ENCODE measurements around the gene SLC29A3.

The SLC29A3 gene

GRCh38 chr10:71294091-71294561 lies 24.9 kb upstream of the SLC29A3 start:
- H4K91ac ChIP-seq (ENCODE audit: low read depth, low read length, poor library complexity), result no peak overlapping the region
- H3K9me3 ChIP-seq (replicated peaks in 1 of 2; ENCODE audit: control insufficient read depth in 2 of 2, insufficient read depth in 1 of 2, low read depth in 1 of 2, low read length in 2 of 2), result no peaks in the 10 kb centered on the region
- H2AK5ac ChIP-seq (ENCODE audit: low read depth, low read length), result no peak overlapping the region
- H3K79me1 ChIP-seq (ENCODE audit: low read depth, low read length), result no peaks in the 10 kb centered on the region
- H3K36me3 ChIP-seq (replicated peaks in 1 of 2; ENCODE audit: control insufficient read depth in 2 of 2, insufficient read depth in 2 of 2, low read length in 2 of 2), result no peaks in the 10 kb centered on the region
- H3K4me1 ChIP-seq (ENCODE audit: control insufficient read depth in 2 of 2, insufficient read depth in 1 of 2, low read depth in 1 of 2, low read length in 2 of 2), result no peaks in the 10 kb centered on the region
- no peak overlapping the region for H3K4ac ChIP-seq (ENCODE audit: low read length)
- H3K4me3 ChIP-seq (ENCODE audit: low read length in 2 of 2), result no peak overlapping the region
- WGBS, 2 donors (ENCODE audit: extremely low coverage in 2 of 2, insufficient read length in 2 of 2, insufficient replicate concordance in 1 of 2), result no CpG with 5 or more reads among the region's 6 CpGs
- H3K27me3 ChIP-seq (ENCODE audit: control insufficient read depth in 3 of 3, insufficient read depth in 3 of 3, low read depth in 1 of 3, low read length in 3 of 3), result peaks cover 0 to 14% (median 0%) of the 10 kb centered on the region in 3 experiments
- no peak overlapping the region for H2BK120ac ChIP-seq (ENCODE audit: low read depth, low read length)
- no peak overlapping the region for H2BK5ac ChIP-seq (ENCODE audit: low read length)
- peak overlapping the region; percentile 47 for H3K23ac ChIP-seq (ENCODE audit: low read depth, low read length, poor library complexity)
- peak overlapping the region; percentile 21 for H3K18ac ChIP-seq (ENCODE audit: low read length)
- no peak overlapping the region for H3K9ac ChIP-seq (ENCODE audit: low read depth, low read length, poor library complexity)
- no peak for DNase-seq (ENCODE audit: low spot score)
- H3K4me2 ChIP-seq (ENCODE audit: insufficient read depth, low read length, poor library complexity, severe bottlenecking), result no peak overlapping the region
- H2BK12ac ChIP-seq (ENCODE audit: low read length), result no peak overlapping the region
- no peak overlapping the region for H2AFZ ChIP-seq (ENCODE audit: low read length)
- H3K27ac ChIP-seq (replicated peaks; ENCODE audit: low read length), result no peak overlapping the region
- no peak overlapping the region for H4K8ac ChIP-seq (ENCODE audit: low read depth, low read length)
- H2BK15ac ChIP-seq (ENCODE audit: low read length), result no peak overlapping the region
- no peak overlapping the region for H3K14ac ChIP-seq (ENCODE audit: low read length)

DNA sequence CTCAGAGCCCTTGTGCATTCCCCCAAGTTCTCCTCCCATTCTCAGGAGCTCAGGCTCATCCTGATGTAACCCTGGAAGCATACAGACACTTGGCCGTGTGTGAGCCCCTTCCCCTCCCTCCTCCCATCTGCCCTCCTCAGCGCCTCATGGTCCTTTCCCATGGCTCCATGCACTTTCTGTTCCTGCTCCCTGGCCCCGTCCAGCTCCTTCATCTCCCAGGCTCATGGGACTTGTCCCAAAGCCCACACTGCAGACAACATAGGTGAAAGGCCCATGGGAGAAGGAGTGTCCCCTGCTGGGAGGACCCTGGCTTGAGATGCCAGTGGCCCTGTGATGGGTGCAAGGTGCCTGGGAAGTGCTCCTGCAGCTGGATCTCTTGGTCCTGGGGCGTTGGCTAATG lies 24.2 kb upstream of the SLC29A3 start:
- no CpG with 5 or more reads among the region's 4 CpGs for WGBS, 2 donors (ENCODE audit: extremely low coverage in 2 of 2, insufficient read length in 2 of 2, insufficient replicate concordance in 1 of 2)

DNA sequence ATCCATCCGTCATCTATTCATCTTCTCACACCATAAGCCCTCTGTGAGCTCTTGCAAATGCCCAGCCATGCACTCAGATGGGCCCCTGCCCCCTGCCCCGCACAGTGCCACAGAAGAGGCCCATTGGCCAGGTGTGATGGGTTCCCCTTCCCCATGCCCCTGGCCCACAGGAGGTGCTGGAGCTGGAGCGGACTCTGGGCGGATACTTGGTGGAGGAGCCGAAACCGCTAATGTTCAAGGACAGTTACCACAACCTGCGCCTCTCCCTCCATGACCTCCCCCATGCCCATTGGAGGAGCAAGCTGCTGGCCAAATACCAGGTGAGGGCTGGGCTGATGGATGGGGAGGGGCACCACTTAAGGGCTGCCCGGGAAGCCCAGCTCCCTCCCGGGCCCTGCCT lies 23.4 kb upstream of the SLC29A3 start:
- Histone ChIP-seq H3K4me3 (ENCODE audit: low read length in 2 of 2) (no peak overlapping the region), H3K23ac (ENCODE audit: low read depth, low read length, poor library complexity) (peak overlapping the region; percentile 46), H4K91ac (ENCODE audit: low read depth, low read length, poor library complexity) (no peak overlapping the region), H4K8ac (ENCODE audit: low read depth, low read length) (no peak overlapping the region), H3K9me3 (replicated peaks in 1 of 2; ENCODE audit: control insufficient read depth in 2 of 2, insufficient read depth in 1 of 2, low read depth in 1 of 2, low read length in 2 of 2) (no peaks in the 10 kb centered on the region), H2AK5ac (ENCODE audit: low read depth, low read length) (no peak overlapping the region), H2BK120ac (ENCODE audit: low read depth, low read length) (no peak overlapping the region), H3K18ac (ENCODE audit: low read length) (no peak overlapping the region), H3K4me1 (ENCODE audit: control insufficient read depth in 2 of 2, insufficient read depth in 1 of 2, low read depth in 1 of 2, low read length in 2 of 2) (no peaks in the 10 kb centered on the region), H3K36me3 (replicated peaks in 1 of 2; ENCODE audit: control insufficient read depth in 2 of 2, insufficient read depth in 2 of 2, low read length in 2 of 2) (no peaks in the 10 kb centered on the region), H3K79me1 (ENCODE audit: low read depth, low read length) (no peaks in the 10 kb centered on the region), H3K4me2 (ENCODE audit: insufficient read depth, low read length, poor library complexity, severe bottlenecking) (no peak overlapping the region), H2BK15ac (ENCODE audit: low read length) (no peak overlapping the region), H2BK5ac (ENCODE audit: low read length) (no peak overlapping the region), H3K27ac (replicated peaks; ENCODE audit: low read length) (no peak overlapping the region), H3K4ac (ENCODE audit: low read length) (no peak overlapping the region), H2AFZ (ENCODE audit: low read length) (no peak overlapping the region), H3K9ac (ENCODE audit: low read depth, low read length, poor library complexity) (peak overlapping the region; percentile 13), H2BK12ac (ENCODE audit: low read length) (no peak overlapping the region), H3K14ac (ENCODE audit: low read length) (no peak overlapping the region), H3K27me3 (ENCODE audit: control insufficient read depth in 3 of 3, insufficient read depth in 3 of 3, low read depth in 1 of 3, low read length in 3 of 3) (peaks cover 0 to 19% (median 0%) of the 10 kb centered on the region in 3 experiments)
- WGBS, 2 donors (ENCODE audit: extremely low coverage in 2 of 2, insufficient read length in 2 of 2, insufficient replicate concordance in 1 of 2), result no CpG with 5 or more reads among the region's 9 CpGs
- no peak for DNase-seq (ENCODE audit: low spot score)

More for the DNA sequence above, 24.2 kb upstream of the SLC29A3 start:
- Histone ChIP-seq H2BK15ac (ENCODE audit: low read length) (no peak overlapping the region), H3K4ac (ENCODE audit: low read length) (no peak overlapping the region), H2BK5ac (ENCODE audit: low read length) (no peak overlapping the region), H2AFZ (ENCODE audit: low read length) (no peak overlapping the region), H3K4me1 (ENCODE audit: control insufficient read depth in 2 of 2, insufficient read depth in 1 of 2, low read depth in 1 of 2, low read length in 2 of 2) (no peaks in the 10 kb centered on the region), H2BK120ac (ENCODE audit: low read depth, low read length) (no peak overlapping the region), H3K9me3 (replicated peaks in 1 of 2; ENCODE audit: control insufficient read depth in 2 of 2, insufficient read depth in 1 of 2, low read depth in 1 of 2, low read length in 2 of 2) (no peaks in the 10 kb centered on the region), H3K23ac (ENCODE audit: low read depth, low read length, poor library complexity) (no peak overlapping the region), H3K18ac (ENCODE audit: low read length) (peak overlapping the region; percentile 63), H3K4me2 (ENCODE audit: insufficient read depth, low read length, poor library complexity, severe bottlenecking) (no peak overlapping the region), H3K27ac (replicated peaks; ENCODE audit: low read length) (no peak overlapping the region), H3K36me3 (replicated peaks in 1 of 2; ENCODE audit: control insufficient read depth in 2 of 2, insufficient read depth in 2 of 2, low read length in 2 of 2) (no peaks in the 10 kb centered on the region), H2BK12ac (ENCODE audit: low read length) (no peak overlapping the region), H3K4me3 (ENCODE audit: low read length in 2 of 2) (no peak overlapping the region), H3K27me3 (ENCODE audit: control insufficient read depth in 3 of 3, insufficient read depth in 3 of 3, low read depth in 1 of 3, low read length in 3 of 3) (peaks cover 0 to 14% (median 0%) of the 10 kb centered on the region in 3 experiments), H3K14ac (ENCODE audit: low read length) (no peak overlapping the region), H3K79me1 (ENCODE audit: low read depth, low read length) (no peaks in the 10 kb centered on the region), H3K9ac (ENCODE audit: low read depth, low read length, poor library complexity) (no peak overlapping the region), H4K91ac (ENCODE audit: low read depth, low read length, poor library complexity) (no peak overlapping the region), H4K8ac (ENCODE audit: low read depth, low read length) (no peak overlapping the region), H2AK5ac (ENCODE audit: low read depth, low read length) (no peak overlapping the region)
- DNase-seq (ENCODE audit: low spot score), result no peak

- H4K8ac ChIP-seq (ENCODE audit: low read depth, low read length), result no peak overlapping the region
- H3K14ac ChIP-seq (ENCODE audit: low read length), result no peak overlapping the region
- no peak overlapping the region for H3K4ac ChIP-seq (ENCODE audit: low read length)
- H2BK12ac ChIP-seq (ENCODE audit: low read length), result no peak overlapping the region
- no peaks in the 10 kb centered on the region for H3K4me1 ChIP-seq (ENCODE audit: control insufficient read depth in 2 of 2, insufficient read depth in 1 of 2, low read depth in 1 of 2, low read length in 2 of 2)
- no peak overlapping the region for H2AK5ac ChIP-seq (ENCODE audit: low read depth, low read length)
- no peak overlapping the region for H2BK15ac ChIP-seq (ENCODE audit: low read length)
- peaks cover 0 to 23% (median 0%) of the 10 kb centered on the region in 3 experiments for H3K27me3 ChIP-seq (ENCODE audit: control insufficient read depth in 3 of 3, insufficient read depth in 3 of 3, low read depth in 1 of 3, low read length in 3 of 3)
- H3K4me2 ChIP-seq (ENCODE audit: insufficient read depth, low read length, poor library complexity, severe bottlenecking), result no peak overlapping the region
- no peak for DNase-seq (ENCODE audit: low spot score)
- H3K23ac ChIP-seq (ENCODE audit: low read depth, low read length, poor library complexity), result no peak overlapping the region
- WGBS, 2 donors (ENCODE audit: extremely low coverage in 2 of 2, insufficient read length in 2 of 2, insufficient replicate concordance in 1 of 2), result no CpG with 5 or more reads among the region's 5 CpGs
- H3K4me3 ChIP-seq (ENCODE audit: low read length in 2 of 2), result no peak overlapping the region
- H3K9me3 ChIP-seq (replicated peaks in 1 of 2; ENCODE audit: control insufficient read depth in 2 of 2, insufficient read depth in 1 of 2, low read depth in 1 of 2, low read length in 2 of 2), result no peaks in the 10 kb centered on the region
- peak overlapping the region; percentile 73 for H4K91ac ChIP-seq (ENCODE audit: low read depth, low read length, poor library complexity)
- no peak overlapping the region for H3K18ac ChIP-seq (ENCODE audit: low read length)
- no peaks in the 10 kb centered on the region for H3K79me1 ChIP-seq (ENCODE audit: low read depth, low read length)
- H3K27ac ChIP-seq (replicated peaks; ENCODE audit: low read length), result no peak overlapping the region
- H3K9ac ChIP-seq (ENCODE audit: low read depth, low read length, poor library complexity), result peak overlapping the region; percentile 13
- no peak overlapping the region for H2AFZ ChIP-seq (ENCODE audit: low read length)
- H2BK120ac ChIP-seq (ENCODE audit: low read depth, low read length), result no peak overlapping the region
- H3K36me3 ChIP-seq (replicated peaks in 1 of 2; ENCODE audit: control insufficient read depth in 2 of 2, insufficient read depth in 2 of 2, low read length in 2 of 2), result no peaks in the 10 kb centered on the region
- H2BK5ac ChIP-seq (ENCODE audit: low read length), result no peak overlapping the region
These were observed 23.0 kb upstream of the SLC29A3 start for GRCh38 chr10:71296086-71296485.
